SH-SY5Y (cell line): ENCODE data around the gene RSPH6A.

Experiments used
- GATA2 ChIP-seq: IDR thresholded peaks from 2 replicates; pipeline ENCODE4 v1.6.1; 2011; ENCODE audit warnings: mild to moderate bottlenecking, low read depth, low read length
- GATA3 ChIP-seq: IDR thresholded peaks from 2 replicates; pipeline ENCODE4 v1.6.1; 2011; ENCODE audit warnings: low read depth, mild to moderate bottlenecking, low read length, moderate library complexity

DNA sequence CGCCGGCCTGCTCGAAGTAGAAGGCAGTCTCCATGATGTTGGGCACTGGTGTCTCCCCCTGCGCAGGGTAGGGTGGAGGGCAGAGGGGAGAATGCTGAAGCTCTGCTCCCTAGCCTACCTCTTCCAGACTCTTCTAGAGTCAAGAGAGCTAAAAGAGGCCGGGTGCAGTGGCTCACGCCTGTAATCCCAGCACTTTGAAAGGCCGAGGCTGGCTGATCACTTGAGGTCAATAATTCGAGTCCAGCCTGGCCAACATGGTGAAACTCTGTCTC lies 10.2 kb downstream of the RSPH6A start:
- TF ChIP-seq GATA2 (no peak), GATA3 (no peak)
